MM.1S (cell line): ENCODE measurements around the gene IMMP2L.

Experiments used
- EZH2 ChIP-seq: fragments of 300-600 bp; sonication (generic); optimal IDR thresholded peaks from 2 replicates; pipeline ENCODE3; 2017; ENCODE audit warnings: low read depth, mild to moderate bottlenecking, antibody characterized with exemption, low read length, mixed read lengths
- EZH2phosphoT487 ChIP-seq: fragments of 300-600 bp; sonication (generic); IDR thresholded peaks from 2 replicates; pipeline ENCODE4 v1.6.1; 2018; ENCODE audit warnings: antibody characterized with exemption, low read length
- TF ChIP-seq, protein P1 (sequence below): fragments of 300-600 bp; sonication (generic); IDR thresholded peaks from 2 replicates; pipeline ENCODE4 v1.5.1; 2016; ENCODE audit warnings: antibody characterized with exemption, low read length, mixed read lengths

GRCh38 chr7:111043561-111043960 lies 518.7 kb downstream of the IMMP2L start:
- TF ChIP-seq, protein P1, sequence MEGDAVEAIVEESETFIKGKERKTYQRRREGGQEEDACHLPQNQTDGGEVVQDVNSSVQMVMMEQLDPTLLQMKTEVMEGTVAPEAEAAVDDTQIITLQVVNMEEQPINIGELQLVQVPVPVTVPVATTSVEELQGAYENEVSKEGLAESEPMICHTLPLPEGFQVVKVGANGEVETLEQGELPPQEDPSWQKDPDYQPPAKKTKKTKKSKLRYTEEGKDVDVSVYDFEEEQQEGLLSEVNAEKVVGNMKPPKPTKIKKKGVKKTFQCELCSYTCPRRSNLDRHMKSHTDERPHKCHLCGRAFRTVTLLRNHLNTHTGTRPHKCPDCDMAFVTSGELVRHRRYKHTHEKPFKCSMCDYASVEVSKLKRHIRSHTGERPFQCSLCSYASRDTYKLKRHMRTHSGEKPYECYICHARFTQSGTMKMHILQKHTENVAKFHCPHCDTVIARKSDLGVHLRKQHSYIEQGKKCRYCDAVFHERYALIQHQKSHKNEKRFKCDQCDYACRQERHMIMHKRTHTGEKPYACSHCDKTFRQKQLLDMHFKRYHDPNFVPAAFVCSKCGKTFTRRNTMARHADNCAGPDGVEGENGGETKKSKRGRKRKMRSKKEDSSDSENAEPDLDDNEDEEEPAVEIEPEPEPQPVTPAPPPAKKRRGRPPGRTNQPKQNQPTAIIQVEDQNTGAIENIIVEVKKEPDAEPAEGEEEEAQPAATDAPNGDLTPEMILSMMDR = no peak
- TF ChIP-seq EZH2 (no peak), EZH2phosphoT487 (no peak)
